Transverse colon (tissue), 3 donors: ENCODE results near the gene GPRIN3.

Experiments used
- CTCF ChIP-seq, 5 experiments: fragments of 200-600 bp in 3 of 5; fragments of 450-650 bp in 2 of 5; sonication (generic) in 3 of 5; IDR thresholded peaks; 1 replicate in 2 of 5; 2 replicates in 3 of 5; pipeline ENCODE4 v1.5.1; 2016 to 2017; ENCODE audit warnings: antibody characterized with exemption in 5 of 5, inconsistent platforms in 3 of 5, mild to moderate bottlenecking in 2 of 5, moderate library complexity in 1 of 5
- EP300 ChIP-seq: sonication (generic); formaldehyde crosslinking; IDR thresholded peaks from one replicate; pipeline ENCODE4 v1.6.1; 2017; ENCODE audit warnings: antibody characterized with exemption, low read depth
- POLR2A ChIP-seq: fragments of 450-650 bp; IDR thresholded peaks from one replicate; pipeline ENCODE4 v1.6.1; 2016; ENCODE audit warnings: antibody characterized with exemption, mild to moderate bottlenecking, moderate library complexity

GRCh38 chr4:89283226-89284009, 24.2 kb downstream of the GPRIN3 start:
- TF ChIP-seq EP300 (no peak), CTCF (IDR thresholded peaks at IDR 0.05) (no peak), POLR2A (no peak)
